Measurements from ENCODE around the gene JARID2. TPM values are rescaled to one million over a fixed set of nuclear protein-coding genes. Genes with fewer than 3 reads are reported as not detected.

The JARID2 gene
- total RNA-seq, 1 donor from 2014 or later = 7.5 TPM

DNA sequence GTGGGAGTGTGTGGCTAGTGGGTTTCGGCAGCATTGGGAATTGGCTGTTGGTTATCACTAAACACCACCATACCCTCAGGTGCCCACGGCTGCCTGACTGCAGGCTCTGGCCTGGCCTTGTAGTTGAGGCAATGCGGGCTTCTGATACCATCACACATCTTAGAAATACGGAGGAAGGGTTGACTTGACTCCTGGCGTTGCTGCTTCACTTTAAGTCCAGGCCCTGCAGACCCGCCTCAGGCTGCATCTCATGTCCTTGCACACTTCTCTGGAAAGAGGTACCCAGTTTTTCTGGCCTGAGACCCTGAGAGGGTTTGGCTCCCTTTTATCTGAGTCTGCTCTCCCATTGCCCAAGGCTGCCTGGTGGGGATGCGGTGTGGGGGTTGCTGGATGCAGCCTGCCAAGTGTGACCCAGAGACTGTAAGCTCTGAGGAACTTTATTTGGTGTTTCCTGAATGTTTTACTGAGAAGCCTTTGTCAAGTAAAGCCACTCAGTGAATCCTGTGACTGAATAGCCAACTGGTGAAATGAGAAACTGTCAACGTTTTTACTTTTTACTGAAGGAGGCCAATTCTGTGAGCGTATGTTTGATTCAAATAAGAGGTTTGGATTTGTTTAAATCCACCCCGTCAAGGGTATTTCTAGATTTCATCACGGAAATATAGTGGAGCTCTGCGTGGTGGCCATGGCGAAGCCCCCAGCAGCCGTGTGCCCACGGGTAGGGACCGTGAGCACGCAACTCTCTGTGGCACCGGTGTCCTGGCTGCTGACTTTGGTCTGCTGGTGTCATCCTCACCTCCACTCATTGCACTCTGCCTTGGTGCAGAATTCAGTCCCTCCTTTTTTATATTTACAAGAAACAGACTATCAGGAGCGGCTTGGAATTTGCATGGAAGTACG is 256.8 kb downstream of the JARID2 start:
- no peak for DNase-seq (ENCODE audit: low read depth, low spot score)

DNA sequence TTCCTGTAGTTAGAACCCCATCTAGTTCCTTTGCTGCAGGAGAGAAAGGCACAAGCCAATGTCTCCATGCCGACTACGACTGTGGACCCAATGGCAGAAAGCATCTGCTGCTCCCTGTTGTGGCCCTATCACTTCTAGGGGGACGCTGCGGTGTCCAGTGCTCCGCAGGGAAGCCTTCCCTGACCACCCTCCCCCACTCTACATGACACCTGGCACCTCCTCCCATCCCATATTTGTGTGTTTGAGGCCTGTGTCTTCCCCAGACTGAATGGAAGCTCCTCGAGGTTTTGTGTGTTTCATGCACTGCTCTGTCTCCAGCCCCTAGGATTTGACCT is 257.4 kb downstream of the JARID2 start:
- no peak for DNase-seq (ENCODE audit: low read depth, low spot score)

DNA sequence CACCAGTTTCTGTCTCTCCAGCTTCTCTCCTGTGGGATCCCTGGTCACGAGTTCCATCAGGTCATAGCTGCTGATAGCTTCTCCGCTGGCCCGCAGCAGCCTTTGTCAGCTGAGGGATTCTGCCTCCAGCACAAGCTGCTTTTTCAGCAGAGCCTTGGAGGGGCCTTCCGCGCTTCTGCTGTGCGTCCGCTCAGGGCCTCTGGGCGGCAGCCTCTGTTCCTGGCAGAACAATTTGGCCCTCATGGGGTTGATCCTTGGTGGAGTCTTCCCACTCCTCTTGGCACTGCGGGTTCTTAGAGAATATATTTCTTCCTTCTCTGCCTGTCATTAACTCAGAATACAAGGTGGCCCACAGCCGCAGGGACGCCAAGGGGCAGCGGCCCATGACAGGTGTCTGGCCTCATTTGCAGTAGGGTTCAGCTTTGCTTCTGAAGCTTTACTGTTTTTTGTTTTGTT is 258.2 kb downstream of the JARID2 start:
- no peak for DNase-seq (ENCODE audit: low read depth, low spot score)

DNA sequence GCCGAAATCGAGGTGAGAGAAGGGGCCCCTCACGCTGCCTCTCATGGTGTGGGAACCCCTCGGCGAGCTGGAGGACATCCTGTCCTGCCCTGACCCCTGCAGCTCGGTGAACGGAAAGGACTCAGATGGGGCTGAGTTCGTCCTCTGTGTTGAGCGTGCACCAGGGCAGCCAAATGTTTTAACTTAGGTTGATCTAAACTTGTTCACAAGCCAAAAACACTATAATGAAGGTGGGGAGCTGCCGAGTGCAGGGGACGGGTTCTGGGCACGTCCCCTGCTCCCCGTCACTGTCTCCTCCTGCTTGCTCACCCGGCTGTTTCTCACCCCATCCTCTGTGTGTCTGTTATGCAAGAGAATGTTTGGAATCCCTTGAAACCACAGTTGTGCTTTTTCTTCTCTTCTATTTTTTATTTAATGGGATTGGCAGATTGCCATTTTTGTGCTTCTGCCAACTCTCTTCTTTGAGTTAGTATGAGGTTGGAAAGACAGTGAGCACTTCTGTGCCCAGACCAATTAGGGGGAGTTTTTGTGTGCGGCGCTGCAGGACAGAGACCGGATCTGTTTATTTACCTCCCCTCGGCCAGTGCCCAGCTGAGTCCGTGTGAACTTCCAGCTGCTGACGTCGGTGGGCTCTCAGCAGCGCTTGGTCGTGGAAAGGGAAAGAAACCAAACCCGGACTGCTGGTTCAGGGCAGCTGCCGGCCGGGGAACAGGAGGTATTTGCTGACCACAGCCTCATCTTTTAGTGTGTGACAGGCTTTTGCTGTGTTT is 258.9 kb downstream of the JARID2 start:
- peak; percentile 64 for DNase-seq (ENCODE audit: low read depth, low spot score)

DNA sequence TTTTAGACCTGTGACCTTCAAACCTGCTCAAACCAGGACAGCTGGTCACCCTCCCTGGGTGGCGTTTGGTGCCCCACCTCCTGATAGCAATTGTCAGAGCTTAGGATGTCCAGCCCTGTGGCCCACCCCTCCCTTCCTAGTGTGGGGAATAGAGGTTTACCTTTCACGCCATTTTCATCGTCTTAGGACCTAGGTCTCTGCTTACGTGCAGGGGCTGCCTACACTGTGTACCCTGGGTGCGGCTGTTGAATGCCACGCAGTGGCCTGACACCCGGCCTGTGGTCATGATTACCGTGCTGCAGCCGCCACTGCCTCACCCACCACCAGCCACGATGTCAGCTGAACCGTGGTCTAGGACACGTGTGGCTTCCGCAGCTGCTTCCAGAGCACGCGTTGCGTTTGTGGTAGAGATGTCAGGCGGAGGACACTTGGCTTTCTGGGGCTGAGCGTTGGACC is 259.6 kb downstream of the JARID2 start:
- DNase-seq (ENCODE audit: low read depth, low spot score) = no peak

DNA sequence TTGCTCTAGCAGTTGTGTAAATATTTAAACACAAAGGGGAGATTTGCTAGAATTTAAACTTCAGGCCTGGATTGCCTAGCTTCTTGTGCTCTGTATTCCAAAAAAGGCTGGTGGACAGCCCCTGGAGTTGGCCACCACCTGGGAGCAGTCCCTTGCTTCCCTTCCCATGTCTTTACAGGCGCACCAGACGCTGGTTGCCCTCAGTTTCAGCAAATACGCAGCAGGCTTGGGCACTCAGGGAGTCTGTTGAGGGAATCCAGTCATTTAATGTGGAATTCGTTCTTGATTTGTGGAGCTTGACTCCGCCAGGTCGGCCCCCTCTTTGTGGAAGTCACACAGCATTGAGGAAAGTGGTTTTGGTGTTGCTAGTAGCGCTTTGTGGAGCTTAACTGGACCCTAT is 260.2 kb downstream of the JARID2 start:
- DNase-seq (ENCODE audit: low read depth, low spot score) = no peak

DNA sequence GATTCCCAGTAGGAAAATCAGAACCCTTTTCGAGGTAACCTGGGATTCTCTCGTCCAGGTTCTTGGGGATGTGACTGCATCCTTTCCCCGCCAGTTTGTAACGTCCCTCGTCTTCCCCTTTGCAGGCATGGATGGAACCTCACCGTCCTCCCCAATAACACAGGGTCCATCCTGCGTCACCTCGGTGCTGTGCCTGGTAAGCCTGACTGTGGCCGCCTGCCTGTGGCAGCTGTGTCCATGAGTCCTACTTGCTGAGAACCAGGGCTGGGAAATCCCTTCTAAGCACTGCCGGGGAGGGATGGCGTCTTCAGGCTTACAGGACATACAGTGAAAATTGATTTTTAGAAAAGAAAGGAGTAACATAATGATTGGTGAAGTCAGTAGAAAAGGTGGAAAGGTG is 261.4 kb downstream of the JARID2 start:
- no peak for DNase-seq (ENCODE audit: low read depth, low spot score)

DNA sequence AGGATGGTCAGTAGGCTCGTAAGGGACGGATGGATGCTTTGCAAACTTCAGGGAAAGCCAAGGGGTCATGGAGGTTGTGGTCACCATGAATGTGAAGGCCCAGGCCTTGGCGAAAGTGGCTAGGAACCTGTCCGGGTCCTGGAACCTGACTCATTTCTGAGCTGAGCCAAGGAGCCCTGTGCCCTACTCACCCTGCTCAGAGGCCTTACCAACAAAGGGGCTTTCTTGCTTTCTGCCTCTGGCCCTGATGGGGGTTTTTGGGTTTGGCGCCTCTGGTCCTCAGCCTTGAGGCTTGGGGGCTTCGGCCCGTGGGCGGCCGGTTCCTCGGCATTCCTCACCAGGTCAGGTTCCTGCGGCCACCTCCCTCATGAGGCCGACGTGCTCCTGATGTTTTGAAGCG is 261.9 kb downstream of the JARID2 start:
- no peak for DNase-seq (ENCODE audit: low read depth, low spot score)

DNA sequence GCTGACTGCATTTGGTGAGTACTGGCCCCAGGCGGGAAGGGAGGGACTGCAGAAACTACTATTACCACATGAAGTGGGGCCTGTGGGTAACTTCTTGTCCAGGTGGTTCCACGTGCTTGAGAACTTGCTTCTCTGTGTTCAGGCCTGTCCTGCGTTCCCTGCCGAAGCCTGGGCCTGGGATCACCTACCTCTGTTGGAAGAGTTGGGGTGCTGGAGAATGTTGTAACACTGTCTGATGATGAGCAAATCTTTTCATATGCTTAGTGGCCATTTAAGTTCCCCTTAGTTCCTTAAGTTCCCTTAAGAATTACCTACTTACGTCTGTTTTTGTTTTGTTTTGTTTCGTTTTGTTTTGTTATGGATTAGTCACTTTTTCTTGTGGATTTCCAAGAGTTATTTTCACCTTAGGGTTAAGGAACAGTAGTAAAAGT is 262.6 kb downstream of the JARID2 start:
- no peak for DNase-seq (ENCODE audit: low read depth, low spot score)

DNA sequence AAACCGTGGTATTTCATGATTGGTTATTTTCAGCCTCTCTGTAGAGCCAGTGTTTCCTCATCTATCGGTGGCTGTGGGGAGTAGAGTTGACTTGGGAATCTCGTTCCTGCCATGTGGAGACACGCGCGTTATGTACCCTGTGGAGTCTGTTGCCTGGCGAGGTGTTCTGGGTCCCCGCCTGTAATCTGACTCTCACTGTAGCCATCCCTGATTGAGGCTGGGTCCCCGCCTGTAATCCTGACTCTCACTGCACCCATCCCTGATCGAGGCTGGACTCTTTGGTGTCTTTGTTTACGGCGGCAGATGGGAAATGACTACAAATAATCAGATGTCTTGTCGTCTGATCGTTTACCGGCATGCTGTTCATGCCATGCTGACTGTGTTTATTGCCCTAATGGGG is 263.1 kb downstream of the JARID2 start:
- no peak for DNase-seq (ENCODE audit: low read depth, low spot score)

DNA sequence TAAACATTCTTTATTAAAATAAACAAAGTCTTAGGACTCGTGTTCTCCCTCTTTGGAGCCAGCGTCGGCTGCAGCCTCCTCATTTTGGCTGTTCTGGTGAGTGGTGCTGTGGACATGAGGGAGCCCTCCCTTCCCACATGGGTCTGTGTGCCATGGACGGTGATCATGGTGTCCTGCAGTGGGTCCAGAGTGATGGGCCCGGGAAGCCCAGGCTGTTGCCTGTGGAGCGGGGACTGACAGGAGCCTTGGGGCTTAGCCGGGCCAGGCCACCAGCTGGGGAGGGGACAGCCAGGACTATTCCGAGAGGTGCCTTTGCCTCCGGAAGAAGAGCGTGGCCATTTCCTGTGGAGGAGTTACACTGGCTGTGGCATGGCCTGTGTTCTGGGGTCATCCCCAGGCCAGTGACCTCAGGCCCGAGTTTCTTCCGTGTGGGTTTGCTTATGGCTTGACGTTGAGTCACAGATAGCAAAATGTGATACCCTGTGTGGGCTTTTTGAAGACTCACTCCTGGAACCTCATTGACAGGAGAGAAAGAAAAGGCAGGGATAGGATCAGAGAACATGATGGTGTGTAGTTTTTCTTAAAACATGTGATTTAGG is 263.6 kb downstream of the JARID2 start:
- DNase-seq (ENCODE audit: low read depth, low spot score) = no peak

DNA sequence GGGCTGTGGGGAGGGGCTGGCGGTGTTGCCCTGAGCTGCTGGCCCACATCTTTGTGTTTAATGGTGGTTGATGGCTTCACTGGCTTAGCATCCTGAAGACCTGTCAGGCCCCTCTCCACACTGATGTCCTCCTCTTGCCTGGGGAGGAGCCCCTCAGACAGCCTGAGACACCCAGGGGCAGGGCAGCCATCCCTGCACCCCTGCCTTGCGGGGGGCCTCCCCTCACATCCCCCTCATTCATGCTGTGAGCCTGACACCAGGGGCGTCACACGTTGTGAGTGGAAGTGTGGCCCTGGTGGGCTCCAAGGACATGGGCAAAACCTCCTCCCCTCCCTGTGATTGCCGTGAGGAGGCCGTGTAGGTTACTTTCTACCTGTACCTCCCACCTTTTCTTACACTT is 264.3 kb downstream of the JARID2 start:
- DNase-seq (ENCODE audit: low read depth, low spot score) = no peak

DNA sequence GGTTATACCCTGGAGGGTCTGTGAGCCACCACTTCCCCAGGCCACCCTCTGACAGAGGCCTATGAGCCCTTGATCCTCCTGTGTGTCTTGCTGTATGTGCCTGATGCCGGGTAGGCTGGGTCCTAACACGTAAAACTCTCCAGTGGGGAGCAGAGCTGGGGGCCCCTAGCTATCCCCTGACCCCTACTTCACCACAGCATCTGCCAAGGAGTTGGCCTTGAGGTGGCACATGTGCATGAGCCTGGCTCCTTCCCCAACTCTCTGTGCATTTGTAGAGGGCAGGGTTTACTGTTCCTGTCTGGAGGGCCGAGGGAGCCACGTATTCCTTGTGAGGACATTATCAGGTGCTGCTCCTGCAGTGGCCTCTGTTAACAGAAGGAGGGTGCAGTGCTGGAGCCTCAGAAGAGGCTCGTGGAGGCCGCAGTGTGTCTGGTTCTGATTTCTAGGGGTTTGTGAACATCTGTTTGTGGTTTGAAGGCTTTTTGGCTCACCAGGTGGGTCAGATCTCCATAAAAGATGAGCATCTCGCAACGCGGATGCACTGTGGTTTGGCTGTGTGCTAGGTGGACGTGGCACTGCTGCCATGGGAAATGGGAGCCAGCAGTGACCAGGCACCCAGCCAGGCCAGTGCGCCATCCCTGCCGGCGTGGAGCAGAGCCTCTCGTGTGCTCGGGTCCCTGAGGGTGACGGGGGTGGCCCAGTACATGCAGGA is 264.8 kb downstream of the JARID2 start:
- DNase-seq (ENCODE audit: low read depth, low spot score) = no peak

DNA sequence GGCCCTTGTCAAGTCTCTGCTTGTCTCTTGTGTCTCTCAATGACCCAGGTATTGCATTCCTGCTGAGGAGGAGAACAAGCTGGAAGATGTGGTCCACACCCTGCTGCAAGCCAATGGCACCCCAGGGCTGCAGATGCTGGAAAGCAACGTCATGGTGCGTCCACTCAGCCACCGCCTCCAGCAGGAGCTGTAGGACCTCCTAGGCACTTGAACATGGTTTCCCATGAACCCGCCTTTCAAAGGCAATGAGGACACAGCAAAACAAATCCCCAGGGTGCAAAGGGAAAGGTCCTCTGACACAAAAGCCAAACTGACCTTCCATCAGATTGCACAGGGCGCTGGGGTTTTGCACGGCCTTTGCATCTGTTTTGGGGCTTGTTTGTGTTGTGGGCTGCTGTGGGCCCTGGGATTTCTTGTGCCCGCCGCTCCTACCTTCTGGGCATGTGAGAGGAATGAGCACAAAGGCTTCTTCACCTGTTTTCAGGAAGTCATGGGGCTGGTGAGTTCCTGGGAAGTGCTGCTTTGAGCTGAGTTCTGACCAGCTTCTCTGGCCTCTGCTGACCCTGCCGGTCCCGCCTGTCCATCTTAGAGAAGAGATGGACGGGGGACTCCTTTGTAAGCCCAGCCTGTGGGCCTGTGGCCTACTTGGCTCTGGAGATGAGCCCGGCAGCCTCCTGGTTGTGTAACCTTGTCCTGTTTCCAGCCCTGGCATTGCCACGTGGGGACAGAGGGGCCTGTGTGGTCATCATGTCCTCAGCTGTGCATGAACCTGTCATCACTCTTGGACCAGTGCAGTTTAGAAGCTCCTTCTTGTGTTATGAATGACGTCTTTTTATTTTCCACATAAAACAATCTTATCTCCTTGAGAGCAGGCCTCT is 265.6 kb downstream of the JARID2 start:
- DNase-seq (ENCODE audit: low read depth, low spot score) = no peak

DNA sequence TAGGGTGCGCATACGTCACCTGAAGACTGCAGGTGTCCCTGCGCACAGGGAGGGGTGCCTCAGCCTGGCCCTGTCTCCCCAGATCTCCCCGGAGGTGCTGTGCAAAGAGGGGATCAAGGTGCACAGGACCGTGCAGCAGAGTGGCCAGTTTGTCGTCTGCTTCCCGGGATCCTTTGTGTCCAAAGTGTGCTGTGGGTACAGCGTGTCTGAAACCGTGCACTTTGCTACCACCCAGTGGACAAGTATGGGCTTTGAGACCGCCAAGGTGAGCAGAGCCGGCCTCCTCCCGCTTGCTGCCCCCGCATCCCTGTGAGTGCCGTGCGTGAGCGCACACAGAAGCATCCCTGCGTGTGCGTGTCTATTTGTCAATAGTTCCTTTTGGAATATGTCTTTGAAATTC is 266.3 kb downstream of the JARID2 start:
- DNase-seq (ENCODE audit: low read depth, low spot score) = no peak

DNA sequence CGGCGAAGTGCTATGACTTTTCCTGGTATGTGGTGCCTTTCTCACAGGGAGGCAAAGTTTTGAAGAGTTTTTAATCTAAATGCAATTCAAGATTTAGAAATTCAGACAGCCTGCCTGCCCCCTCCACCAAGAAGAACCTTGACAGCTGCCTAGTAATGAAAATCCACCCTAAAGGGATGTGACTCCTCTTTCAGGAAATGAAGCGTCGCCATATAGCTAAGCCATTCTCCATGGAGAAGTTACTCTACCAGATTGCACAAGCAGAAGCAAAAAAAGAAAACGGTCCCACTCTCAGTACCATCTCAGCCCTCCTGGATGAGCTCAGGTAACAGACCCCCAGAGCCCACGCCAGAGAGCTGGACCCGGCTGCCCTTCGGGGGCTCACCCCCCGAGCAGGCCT is 266.9 kb downstream of the JARID2 start:
- DNase-seq (ENCODE audit: low read depth, low spot score) = no peak

DNA sequence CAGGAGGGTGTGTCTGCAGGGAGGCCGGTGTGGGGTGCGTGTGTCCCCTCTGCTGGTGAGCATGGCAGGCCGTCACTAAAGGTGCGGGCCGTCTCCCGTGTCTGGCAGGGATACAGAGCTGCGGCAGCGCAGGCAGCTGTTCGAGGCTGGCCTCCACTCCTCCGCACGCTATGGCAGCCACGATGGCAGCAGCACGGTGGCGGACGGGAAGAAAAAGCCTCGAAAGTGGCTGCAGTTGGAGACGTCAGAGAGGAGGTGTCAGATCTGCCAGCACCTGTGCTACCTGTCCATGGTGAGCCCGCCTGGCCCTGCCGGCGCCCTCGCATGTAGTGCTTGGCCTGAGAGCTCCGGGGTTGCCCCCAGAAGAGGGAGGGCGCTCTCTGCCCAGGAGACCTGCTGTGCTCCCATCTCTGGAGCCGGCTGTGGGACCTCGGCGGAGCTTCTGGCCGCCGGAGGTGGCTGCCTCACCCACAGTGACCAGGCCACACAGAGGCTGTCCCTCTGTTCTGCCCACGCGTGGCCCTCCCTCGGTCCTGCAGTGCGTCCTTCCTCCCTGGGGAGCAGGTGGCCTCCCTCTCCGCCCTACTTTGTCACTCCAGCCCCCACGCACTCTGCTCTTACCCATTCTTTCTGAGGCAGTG is 267.4 kb downstream of the JARID2 start:
- no peak for DNase-seq (ENCODE audit: low read depth, low spot score)

DNA sequence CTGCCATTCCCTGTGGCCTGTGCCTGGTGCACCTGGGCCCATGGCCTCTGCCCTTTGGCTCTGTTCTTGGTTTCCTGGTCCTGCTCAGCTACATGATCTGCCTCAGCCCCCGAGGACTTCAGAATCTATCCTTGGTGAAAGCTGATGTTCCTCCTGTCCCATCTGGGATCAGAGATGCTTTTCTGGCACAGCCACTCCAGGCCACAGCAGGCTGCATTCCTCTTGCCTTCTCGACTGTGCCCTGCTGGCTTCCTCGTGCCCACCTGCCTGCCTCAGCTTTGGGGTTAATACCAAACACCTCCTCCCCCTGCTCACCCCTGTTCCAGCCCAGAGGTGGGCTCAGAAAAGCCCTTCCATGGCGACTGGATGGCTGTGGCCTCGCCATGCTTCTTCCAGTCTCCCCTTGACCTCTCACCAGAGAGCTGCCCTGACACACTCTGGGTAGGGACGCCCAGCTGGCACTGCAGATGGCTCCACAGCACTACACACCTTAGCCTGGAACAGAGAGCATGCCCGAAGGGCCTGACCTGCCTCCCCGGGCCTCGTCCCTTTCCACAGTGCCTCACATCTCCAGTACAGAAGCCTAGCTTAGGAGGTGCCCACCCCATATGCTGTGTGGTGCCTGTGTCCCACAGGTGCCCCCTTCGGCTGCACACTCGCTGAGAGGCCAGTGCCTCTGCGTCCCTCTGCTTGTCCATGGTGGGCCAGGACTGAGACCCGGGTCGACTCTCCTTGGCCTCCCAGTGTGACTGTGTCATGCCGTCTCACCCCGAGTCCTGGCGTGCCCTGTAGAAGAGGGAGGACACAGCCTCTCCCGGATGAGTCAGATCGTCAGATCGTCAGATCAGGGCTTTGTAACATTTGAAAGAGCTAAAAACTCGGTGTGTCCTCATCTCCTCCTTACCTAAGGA is 268.2 kb downstream of the JARID2 start:
- no peak for DNase-seq (ENCODE audit: low read depth, low spot score)

DNA sequence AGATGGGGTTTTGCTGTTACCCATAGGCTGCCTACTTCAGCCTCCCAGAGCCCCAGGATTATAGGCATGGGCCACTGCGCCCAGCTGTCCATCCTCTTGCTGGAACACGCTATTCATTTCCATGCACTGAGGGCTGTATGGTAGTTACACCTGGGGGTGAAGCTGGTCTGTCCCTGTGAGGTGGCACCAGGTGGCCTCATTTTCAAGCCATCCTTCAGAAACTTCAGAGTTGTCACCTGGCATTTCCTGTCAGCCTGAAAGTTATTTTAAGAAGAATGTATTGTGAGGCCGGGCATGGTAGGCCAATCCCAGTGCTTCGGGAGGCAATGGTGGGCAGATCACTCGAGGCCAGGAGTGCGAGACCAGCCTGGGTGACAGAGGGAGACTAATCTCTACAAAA is 269.4 kb downstream of the JARID2 start:
- DNase-seq (ENCODE audit: low read depth, low spot score) = no peak
